HepG2 (cell line): Measurements from ENCODE around the gene MAN2A2. TPM values are rescaled to one million over a fixed set of nuclear protein-coding genes. Genes with fewer than 3 reads are reported as not detected.

ENCODE experiments used
- BRF2 ChIP-seq: sonication (generic); formaldehyde crosslinking; IDR thresholded peaks from 2 replicates; pipeline ENCODE4 v1.8.1; 2022; ENCODE audit warnings: mild to moderate bottlenecking, missing genetic modification reagents
- CEBPG ChIP-seq: IDR thresholded peaks from 2 replicates; pipeline ENCODE4 v1.6.1; 2016
- EED ChIP-seq: sonication (generic); formaldehyde crosslinking; IDR thresholded peaks from 2 replicates; pipeline ENCODE4 v1.5.0; 2020; ENCODE audit warnings: mild to moderate bottlenecking, missing genetic modification reagents
- GRHL1 ChIP-seq: sonication (generic); formaldehyde crosslinking; conservative IDR thresholded peaks from 2 replicates; pipeline ENCODE4 v1.8.0; 2022; ENCODE audit warnings: missing genetic modification reagents
- MAFG ChIP-seq: sonication (generic); formaldehyde crosslinking; IDR thresholded peaks from 2 replicates; pipeline ENCODE4 v1.5.1; 2020; ENCODE audit warnings: mild to moderate bottlenecking, missing genetic modification reagents
- SMYD3 ChIP-seq: sonication (generic); formaldehyde crosslinking; IDR thresholded peaks from 2 replicates; pipeline ENCODE4 v1.8.1; 2023; ENCODE audit warnings: mild to moderate bottlenecking, missing genetic modification reagents
- SP5 ChIP-seq: IDR thresholded peaks from 2 replicates; pipeline ENCODE4 v1.6.1; 2016; ENCODE audit warnings: low read depth, borderline replicate concordance
- TARDBP ChIP-seq: sonication (generic); formaldehyde crosslinking; IDR thresholded peaks from 2 replicates; pipeline ENCODE4 v1.8.0; 2022; ENCODE audit warnings: mild to moderate bottlenecking, missing genetic modification reagents
- TBL1XR1 ChIP-seq: fragments of 150-350 bp; IDR thresholded peaks from 2 replicates; pipeline ENCODE4 v1.6.1; 2014; ENCODE audit warnings: borderline replicate concordance, low read length; ENCODE audit not compliant: partially characterized antibody
- ZBTB39 ChIP-seq: sonication (generic); formaldehyde crosslinking; IDR thresholded peaks from 2 replicates; pipeline ENCODE4 v1.5.0; 2020; ENCODE audit warnings: missing genetic modification reagents
- ZFP36L2 ChIP-seq: sonication (generic); formaldehyde crosslinking; IDR thresholded peaks from 2 replicates; pipeline ENCODE4 v1.4.0; 2020; ENCODE audit warnings: missing genetic modification reagents
- ZNF142 ChIP-seq: sonication (generic); formaldehyde crosslinking; IDR thresholded peaks from 2 replicates; pipeline ENCODE4 v1.4.0; 2020; ENCODE audit warnings: missing genetic modification reagents
- ZNF20 ChIP-seq: sonication (generic); formaldehyde crosslinking; IDR thresholded peaks from 2 replicates; pipeline ENCODE4 v1.4.0; 2020; ENCODE audit warnings: mild to moderate bottlenecking, moderate library complexity, missing genetic modification reagents
- ZNF232 ChIP-seq: sonication (generic); formaldehyde crosslinking; IDR thresholded peaks from 2 replicates; pipeline ENCODE4 v1.4.0; 2020; ENCODE audit warnings: missing genetic modification reagents, borderline replicate concordance
- ZNF652 ChIP-seq: IDR thresholded peaks from 2 replicates; pipeline ENCODE4 v1.6.1; 2016; ENCODE audit warnings: low read depth, borderline replicate concordance
- polyA plus RNA-seq, 8 experiments: library from polyadenylated mRNA; depleted of rRNA in 3 of 8; stranded (reverse) in 7 of 8; unstranded in 1 of 8; fragments of >200 nt; fragmentation: Illumina TruSeq in 4 of 8; extraction: Trizol in 4 of 8; gene quantifications; 2 replicates each; pipeline versions ENCODE4 v1.2.1 to v1.2.3, GENCODE V29; 2011 to 2016; ENCODE audit warnings: low read depth in 4 of 8, missing spikeins in 1 of 8, mixed read lengths in 1 of 8; ENCODE audit not compliant: insufficient read depth in 1 of 8
- total RNA-seq, 5 experiments: library from RNA; depleted of rRNA; stranded (reverse); fragments of >200 nt; fragmentation: Illumina TruSeq; extraction: Trizol; gene quantifications; 2 replicates each; pipeline ENCODE4 v1.2.3, GENCODE V29; 2016; ENCODE audit warnings: low read depth in 1 of 5
- TF ChIP-seq, protein P1 (sequence below): sonication (generic); formaldehyde crosslinking; IDR thresholded peaks from 2 replicates; pipeline ENCODE4 v1.4.0; 2020; ENCODE audit warnings: missing genetic modification reagents, borderline replicate concordance

The MAN2A2 gene
- total and polyA plus RNA-seq, 2 of the 13 experiments (the other 11 are each of a cell fraction or from before 2014, with no cell fraction given), result 17.5 to 51.5 TPM

DNA sequence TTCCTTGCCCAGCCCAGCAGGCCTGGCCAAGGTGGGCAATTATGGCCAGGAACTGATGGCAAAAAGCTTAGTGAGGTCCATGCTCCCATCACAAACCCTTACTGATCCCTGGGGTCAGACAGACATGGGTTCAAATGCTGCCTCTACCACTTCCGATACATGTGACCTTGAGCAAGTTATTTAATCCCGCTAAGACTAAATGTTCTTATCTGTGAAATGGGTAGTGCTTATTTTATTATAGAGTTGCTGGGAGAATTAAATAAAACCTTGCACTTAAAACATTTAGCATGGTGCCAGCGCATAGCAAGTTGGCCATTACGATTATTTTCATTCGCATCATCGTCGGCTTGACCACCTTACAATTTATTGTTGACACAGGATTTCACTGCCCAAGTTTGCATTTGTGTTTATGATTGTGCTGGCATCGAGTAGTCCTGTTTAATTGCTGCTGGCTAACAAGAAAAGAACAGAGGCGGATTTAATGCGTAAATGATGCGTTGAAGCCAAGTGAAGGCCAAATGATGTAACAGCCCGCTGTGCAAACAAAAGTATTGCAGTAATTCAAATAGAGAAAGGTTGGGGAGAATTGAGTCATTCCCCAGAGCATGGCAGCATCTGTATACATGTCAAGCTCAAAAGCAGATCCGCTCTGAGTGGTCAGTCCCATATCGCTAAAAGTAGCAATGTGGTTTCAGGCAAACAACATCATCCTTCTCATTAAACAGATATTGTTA, 42.0 kb upstream of the MAN2A2 start (continued):
- TF ChIP-seq ZNF142 (CRISPR knock-in tag), result no peak
- TF ChIP-seq, protein P1, sequence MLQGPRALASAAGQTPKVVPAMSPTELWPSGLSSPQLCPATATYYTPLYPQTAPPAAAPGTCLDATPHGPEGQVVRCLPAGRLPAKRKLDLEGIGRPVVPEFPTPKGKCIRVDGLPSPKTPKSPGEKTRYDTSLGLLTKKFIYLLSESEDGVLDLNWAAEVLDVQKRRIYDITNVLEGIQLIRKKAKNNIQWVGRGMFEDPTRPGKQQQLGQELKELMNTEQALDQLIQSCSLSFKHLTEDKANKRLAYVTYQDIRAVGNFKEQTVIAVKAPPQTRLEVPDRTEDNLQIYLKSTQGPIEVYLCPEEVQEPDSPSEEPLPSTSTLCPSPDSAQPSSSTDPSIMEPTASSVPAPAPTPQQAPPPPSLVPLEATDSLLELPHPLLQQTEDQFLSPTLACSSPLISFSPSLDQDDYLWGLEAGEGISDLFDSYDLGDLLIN (CRISPR knock-in tag), result no peak
- TF ChIP-seq TBL1XR1, result peak; percentile 69
- TF ChIP-seq ZNF232 (CRISPR knock-in tag), result no peak
- peak; percentile 97 for TF ChIP-seq CEBPG (CRISPR knock-in tag)
- no peak for TF ChIP-seq ZFP36L2
- TF ChIP-seq EED, result no peak
- no peak; the same call in 1 of the 2 replicates for TF ChIP-seq SMYD3 (CRISPR knock-in tag)
- peak; percentile 59; the same call in 1 of the 2 replicates for TF ChIP-seq SP5 (CRISPR knock-in tag)
- TF ChIP-seq BRF2, result no peak
- peak; percentile 83 for TF ChIP-seq TARDBP (CRISPR knock-in tag)
- no peak for TF ChIP-seq MAFG
- no peak for TF ChIP-seq ZNF20 (CRISPR knock-in tag)
- no peak for TF ChIP-seq ZBTB39 (CRISPR knock-in tag)
- TF ChIP-seq ZNF652 (CRISPR knock-in tag), result peak; percentile 32; the same call in 1 of the 2 replicates
- TF ChIP-seq GRHL1 (CRISPR knock-in tag), result no peak
